Panc1 (cell line): ENCODE measurements around the gene IL1R1.

Experiments used
- POLR2AphosphoS5 ChIP-seq: IDR thresholded peaks from 2 replicates; pipeline ENCODE4 v1.6.1; 2012; ENCODE audit warnings: mild to moderate bottlenecking, low read depth, low read length, moderate library complexity
- SIN3A ChIP-seq: IDR thresholded peaks from 2 replicates; pipeline ENCODE4 v1.6.1; 2012; ENCODE audit warnings: low read depth, mild to moderate bottlenecking, low read length, moderate library complexity, borderline replicate concordance; ENCODE audit not compliant: insufficient read depth
- TCF7L2 ChIP-seq: IDR thresholded peaks from 2 replicates; pipeline ENCODE4 v1.6.1; 2011; ENCODE audit warnings: mild to moderate bottlenecking, low read depth, low read length, inconsistent platforms
- TF ChIP-seq, protein P1 (sequence below), 2 experiments: IDR thresholded peaks; 2 replicates each; pipeline ENCODE4 v1.6.1; 2011 to 2012; ENCODE audit warnings: low read depth in 2 of 2, control low read depth in 1 of 2, low read length in 1 of 2, mild to moderate bottlenecking in 1 of 2, moderate library complexity in 1 of 2; ENCODE audit not compliant: insufficient read depth in 1 of 2
- TF ChIP-seq, protein P2 (sequence below): fragments of 450-650 bp; IDR thresholded peaks from 2 replicates; pipeline ENCODE4 v1.5.1; 2017; ENCODE audit warnings: mild to moderate bottlenecking

DNA sequence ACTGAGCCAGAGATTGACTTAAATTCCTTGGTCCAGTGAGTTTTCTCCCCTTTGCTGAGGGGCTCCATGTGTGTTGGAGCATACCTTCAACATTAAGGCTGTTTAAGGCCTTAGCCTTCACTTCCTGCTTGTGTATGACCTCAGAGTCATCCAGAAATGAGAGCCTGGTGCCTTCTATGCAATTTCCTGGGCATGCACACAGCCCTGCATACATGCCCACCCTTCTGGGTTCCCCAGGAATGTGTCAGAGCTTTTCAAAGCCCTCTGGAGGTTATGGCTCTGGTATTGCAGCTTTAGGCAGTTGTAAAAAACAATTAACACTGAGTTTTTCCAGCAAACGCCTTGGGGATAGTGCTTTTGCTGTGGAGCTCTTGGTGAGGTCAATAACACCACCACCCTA lies 16.7 kb downstream of the IL1R1 start:
- TF ChIP-seq, protein P1, sequence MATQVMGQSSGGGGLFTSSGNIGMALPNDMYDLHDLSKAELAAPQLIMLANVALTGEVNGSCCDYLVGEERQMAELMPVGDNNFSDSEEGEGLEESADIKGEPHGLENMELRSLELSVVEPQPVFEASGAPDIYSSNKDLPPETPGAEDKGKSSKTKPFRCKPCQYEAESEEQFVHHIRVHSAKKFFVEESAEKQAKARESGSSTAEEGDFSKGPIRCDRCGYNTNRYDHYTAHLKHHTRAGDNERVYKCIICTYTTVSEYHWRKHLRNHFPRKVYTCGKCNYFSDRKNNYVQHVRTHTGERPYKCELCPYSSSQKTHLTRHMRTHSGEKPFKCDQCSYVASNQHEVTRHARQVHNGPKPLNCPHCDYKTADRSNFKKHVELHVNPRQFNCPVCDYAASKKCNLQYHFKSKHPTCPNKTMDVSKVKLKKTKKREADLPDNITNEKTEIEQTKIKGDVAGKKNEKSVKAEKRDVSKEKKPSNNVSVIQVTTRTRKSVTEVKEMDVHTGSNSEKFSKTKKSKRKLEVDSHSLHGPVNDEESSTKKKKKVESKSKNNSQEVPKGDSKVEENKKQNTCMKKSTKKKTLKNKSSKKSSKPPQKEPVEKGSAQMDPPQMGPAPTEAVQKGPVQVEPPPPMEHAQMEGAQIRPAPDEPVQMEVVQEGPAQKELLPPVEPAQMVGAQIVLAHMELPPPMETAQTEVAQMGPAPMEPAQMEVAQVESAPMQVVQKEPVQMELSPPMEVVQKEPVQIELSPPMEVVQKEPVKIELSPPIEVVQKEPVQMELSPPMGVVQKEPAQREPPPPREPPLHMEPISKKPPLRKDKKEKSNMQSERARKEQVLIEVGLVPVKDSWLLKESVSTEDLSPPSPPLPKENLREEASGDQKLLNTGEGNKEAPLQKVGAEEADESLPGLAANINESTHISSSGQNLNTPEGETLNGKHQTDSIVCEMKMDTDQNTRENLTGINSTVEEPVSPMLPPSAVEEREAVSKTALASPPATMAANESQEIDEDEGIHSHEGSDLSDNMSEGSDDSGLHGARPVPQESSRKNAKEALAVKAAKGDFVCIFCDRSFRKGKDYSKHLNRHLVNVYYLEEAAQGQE (IDR thresholded peaks at IDR 0.05; ENCODE audit: insufficient read depth in 1 of 2, low read depth in 2 of 2, low read length in 1 of 2) = no peak
- TF ChIP-seq POLR2AphosphoS5 = no peak
- TF ChIP-seq SIN3A = no peak
- TF ChIP-seq, protein P2, sequence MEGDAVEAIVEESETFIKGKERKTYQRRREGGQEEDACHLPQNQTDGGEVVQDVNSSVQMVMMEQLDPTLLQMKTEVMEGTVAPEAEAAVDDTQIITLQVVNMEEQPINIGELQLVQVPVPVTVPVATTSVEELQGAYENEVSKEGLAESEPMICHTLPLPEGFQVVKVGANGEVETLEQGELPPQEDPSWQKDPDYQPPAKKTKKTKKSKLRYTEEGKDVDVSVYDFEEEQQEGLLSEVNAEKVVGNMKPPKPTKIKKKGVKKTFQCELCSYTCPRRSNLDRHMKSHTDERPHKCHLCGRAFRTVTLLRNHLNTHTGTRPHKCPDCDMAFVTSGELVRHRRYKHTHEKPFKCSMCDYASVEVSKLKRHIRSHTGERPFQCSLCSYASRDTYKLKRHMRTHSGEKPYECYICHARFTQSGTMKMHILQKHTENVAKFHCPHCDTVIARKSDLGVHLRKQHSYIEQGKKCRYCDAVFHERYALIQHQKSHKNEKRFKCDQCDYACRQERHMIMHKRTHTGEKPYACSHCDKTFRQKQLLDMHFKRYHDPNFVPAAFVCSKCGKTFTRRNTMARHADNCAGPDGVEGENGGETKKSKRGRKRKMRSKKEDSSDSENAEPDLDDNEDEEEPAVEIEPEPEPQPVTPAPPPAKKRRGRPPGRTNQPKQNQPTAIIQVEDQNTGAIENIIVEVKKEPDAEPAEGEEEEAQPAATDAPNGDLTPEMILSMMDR = no peak
- no peak for TF ChIP-seq TCF7L2
